Measurements from ENCODE around the gene ZNF280D.
"Not testable (repeated sequence)": the region's sequence is repeated elsewhere in the genome, so short reads cannot be mapped to it uniquely, and the experiment has no call there.

The ZNF280D gene

DNA sequence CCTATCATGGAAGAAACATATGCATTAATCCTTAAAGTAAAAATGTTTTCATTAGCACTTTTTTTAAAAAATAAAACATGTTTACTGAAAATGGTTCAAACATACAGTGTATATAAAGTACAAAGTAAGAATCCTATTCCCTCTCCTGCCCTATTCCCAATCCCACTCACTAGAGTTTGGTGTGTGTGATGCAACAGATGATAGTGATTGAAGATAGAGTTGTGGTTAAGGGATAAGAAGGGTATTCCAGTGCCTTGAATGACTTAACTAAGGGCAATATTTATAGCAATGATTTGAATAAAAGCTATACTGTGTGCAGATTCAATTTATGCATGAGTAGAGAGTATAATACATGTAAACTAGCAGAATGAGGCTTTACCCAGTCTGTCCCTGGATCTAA lies 18.1 kb downstream of the ZNF280D start:
- DNase-seq, result no peak

DNA sequence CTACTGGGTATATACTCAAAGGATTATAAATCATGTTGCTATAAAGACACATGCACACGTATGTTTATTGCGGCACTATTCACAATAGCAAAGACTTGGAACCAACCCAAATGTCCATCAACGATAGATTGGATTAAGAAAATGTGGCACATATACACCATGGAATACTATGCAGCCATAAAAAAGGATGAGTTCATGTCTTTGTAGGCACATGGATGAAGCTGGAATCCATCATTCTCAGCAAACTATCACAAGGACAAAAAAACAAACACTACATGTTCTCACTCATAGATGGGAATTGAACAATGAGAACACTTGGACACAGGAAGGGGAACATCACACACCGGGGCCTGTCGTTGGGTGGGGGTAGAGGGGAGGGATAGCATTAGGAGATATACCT lies 23.8 kb downstream of the ZNF280D start:
- DNase-seq, result not testable (repeated sequence)

DNA sequence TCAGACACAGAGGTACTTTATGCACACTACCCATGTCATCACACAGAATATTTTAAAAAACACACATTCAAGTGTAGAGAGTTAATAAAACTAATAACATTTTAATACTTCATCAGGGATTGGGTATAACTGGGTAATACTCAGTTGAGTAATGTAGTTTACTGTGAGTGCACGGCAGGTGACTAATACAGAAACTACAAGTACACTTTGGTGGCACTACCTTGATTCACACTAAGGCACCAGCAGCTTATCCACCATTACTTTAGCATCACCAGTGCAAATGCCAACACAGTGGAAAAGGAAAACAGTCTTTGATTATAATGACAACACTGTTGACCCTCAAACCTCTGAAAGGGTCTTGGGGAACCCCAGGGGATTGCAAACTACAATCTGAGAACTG lies 33.6 kb downstream of the ZNF280D start:
- DNase-seq, result no peak

DNA sequence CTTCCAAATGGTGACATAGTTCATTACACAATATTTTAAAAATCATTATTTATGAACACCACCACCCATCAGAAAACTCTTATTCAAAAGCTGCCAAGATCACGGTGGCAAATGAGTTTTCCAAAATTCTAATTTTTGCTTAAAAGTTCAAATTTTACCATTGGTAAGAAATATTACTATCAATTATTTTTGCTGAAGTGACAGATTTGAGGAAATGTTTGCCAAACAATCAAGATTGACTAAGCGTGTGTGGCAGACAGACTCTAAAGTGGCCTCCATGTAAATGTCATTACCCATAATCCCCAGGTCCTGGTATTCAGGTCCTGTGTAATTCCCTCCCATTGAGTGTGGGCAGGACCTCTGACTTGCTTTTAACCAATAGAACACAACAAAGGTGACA lies 35.0 kb downstream of the ZNF280D start:
- DNase-seq, result no peak

DNA sequence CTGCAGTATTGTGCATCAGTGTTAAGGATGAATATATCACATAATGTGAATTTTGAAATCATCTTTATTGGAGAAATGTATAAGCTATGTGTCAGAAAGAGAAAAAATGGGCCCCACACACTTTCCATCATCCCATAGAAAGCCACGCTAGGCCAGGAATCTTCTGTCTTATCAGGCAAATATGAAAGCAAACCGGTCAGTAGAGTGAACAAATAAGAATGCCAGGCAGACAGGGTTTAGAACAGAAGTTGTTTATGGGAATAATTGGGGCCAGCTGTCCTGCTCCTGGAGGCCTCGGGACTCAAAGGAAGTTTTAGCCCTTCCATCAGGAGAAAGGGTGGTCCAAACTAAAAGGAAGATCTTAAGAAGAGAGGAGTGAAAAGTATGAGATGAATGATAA lies 39.5 kb downstream of the ZNF280D start:
- no peak for DNase-seq

DNA sequence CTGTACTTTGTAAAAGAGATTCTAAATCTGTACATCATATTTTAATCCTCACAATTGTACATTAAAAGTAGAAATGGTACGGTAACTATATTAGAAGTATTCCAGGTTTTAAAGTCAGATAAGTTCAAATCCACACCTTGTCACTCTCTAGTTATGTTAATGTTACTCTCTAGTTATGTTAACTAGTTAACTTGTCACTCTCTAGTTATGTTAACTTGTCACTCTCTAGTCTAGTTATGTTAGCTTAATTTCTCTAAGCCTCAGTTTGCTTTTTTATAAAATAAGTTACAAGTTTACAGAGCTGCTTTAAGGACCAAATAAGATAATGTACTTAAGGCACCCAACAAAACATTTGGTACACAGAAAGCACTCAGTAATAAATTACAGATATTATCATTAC lies 42.6 kb downstream of the ZNF280D start:
- no peak for DNase-seq

DNA sequence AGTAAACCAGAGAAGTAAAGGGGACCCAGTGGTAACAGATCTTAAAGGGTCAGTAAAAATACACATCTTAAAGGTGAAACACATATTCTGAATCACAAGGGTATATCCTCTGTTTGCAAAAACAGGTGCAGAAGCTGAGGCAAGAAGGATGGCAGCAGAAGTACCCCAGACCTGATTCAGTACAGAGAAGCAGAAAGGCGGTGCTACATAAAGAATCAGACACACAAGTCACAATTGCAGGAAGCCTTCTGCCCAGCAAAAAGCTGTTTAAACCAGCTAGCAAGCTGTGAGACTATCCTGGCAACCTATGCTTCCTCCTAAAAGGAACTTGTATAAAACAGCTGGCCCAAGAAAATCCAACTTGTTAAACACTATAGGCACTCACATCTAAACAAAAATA lies 49.4 kb downstream of the ZNF280D start:
- DNase-seq, result no peak

DNA sequence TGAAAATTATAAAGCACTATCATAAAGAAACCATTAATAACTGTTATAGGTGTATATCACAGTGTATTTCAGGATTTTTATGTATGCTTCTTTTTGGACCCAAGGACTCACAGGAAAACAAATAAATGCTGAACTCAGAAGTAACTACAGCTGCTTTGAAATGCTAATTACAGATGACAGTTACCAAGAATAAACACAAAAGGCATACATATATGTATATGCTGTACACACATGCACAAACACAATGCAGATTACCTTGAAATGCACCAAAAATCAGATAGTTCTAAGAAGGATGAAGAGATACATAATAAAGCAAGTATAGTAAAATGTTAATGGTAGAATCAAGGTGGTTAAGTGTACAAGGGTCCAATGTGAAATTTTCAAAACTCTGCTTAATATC lies 52.2 kb downstream of the ZNF280D start:
- DNase-seq, result no peak

DNA sequence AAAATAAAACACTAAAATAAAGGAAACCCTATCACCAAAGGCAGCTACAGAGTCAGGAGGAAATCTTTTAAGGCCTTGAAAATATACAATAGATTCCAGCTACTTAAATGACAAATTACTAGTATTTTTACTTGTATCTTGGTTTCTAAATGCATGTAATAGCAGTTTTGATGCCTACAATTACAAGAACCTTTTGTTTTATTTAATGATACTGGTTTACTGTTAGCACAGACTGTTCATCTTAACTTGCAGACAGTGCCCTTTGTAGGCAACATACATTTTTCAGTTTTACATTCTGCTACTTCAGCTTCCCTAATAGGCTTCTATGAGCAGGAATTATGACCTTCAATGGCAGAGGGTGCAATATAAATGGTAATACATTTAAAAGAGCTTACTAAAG lies 54.1 kb downstream of the ZNF280D start:
- no peak for DNase-seq

DNA sequence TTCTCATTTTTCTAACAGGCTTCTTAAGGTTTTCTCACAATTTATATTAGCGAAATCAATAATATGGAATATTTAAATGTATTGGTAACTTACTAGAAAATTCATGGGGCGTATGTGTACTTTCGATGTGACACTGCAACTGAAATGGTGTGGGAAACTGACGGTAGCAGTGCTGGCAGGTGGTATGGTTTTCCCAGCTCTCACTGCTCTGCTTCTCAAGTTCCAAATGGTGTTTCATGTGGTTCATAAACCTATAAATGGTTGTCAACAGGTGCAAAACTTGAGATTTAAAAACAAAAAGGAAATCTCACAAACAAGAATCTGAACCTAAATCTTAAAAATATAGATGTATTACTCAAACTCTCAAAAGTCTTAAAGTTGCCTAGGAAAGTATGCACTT lies 54.7 kb downstream of the ZNF280D start:
- no peak for DNase-seq

DNA sequence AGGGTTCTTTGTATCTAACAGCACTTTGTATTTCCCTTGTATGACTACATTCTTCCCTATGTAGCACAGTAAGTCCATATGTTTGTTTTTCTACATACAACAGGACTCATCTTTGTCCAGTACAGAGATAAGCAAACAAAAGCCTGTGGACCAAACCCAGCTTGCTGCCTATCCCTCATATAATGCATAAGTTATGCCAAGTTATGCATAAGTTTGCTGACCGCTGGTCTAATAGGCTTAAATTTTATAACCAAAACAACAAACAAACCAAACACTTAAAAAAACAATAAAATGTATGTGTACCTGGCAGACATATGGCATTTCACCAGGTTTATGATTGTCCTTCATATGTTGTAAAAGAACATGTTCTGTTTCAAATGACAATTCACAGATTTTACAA lies 56.0 kb downstream of the ZNF280D start:
- DNase-seq, result no peak

DNA sequence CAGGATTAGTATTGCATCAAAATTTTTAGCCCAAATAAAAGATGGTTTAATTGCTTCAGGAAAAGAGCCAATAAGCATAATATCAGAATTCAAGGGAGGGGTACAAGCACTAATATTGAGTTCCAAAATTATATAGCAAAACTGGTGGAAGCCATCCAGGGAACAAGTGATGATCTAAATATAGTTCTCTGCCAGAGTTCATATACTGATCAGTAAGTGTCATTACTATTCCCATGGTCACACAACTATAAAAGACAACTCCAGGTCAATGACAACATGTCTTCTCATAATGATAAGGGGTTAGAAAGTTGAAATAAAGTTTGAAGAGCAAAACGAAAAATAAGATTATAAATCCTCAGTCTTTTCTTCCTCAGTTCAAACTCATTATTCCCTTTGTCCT lies 57.4 kb downstream of the ZNF280D start:
- DNase-seq, result no peak

DNA sequence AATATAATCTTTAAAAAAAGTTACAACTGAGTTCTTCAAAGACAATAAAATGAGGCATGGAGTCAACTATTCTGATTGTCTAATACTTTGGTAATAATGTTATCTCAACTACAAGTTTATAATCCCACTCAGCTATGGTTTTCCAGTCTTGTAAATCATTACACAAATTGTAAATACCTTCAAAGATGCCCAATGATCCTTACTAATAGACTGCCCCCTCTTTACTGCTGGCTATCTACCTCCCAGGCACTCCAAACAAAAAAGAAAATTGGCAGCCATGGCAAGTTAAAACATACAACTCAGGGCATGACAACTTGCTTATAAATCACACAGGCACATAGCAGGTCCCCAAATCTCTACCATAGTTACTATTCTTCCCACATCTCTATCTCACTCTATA lies 58.5 kb downstream of the ZNF280D start:
- no peak for DNase-seq

DNA sequence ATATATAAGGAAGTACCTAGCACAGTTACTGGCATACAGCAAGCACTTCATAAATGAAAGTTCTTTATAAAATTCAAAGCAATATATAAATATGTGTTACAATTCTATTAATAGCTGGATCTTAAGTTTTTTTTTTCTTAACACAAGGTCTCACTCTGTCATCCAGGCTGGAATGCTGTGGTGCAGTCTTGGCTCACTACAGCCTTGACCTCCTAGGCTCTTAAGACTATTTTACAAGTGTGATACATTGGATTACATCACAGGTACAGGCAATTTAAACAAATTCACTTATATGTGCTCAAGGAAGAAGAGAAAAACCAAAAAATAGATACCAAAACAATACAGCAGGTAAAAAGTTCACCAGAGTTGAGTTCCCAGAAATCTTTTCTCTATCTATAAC lies 60.6 kb downstream of the ZNF280D start:
- no peak for DNase-seq

DNA sequence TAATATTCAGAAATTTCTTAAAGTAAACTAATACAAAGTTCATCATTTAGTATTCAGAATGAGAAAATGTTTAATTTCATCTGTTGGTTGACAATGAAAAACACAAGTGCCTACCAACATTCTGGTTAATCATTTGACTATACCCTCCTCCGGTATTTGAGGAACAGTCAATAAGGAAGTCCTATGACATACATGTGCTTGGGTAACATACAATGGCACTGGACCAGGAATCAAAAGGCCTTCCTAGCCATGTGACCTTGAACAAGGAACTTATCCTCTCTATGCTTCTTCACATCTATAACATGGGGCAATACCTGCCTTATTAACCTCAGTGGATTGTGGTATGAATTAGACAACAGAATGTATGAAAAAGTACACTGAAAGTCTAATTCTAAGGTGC lies 65.8 kb downstream of the ZNF280D start:
- no peak for DNase-seq

DNA sequence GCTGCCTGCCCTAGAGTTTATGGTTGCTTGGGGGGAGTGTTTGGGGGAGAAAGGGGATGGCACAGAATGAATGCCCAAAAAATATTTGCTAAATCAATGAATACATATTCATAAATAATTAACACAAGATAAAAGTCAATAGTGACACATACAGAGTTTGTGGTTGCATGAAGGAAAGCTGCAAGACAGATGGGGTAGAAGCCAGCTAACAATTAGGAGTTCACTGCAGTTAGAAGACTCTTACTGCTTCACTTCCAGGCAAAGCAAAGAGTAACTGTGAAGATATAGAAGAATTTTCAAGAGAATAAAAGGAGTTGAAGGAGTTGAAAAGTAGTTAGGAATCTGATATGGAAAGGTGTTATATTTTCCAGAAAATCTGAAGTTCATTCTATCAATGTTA lies 72.4 kb downstream of the ZNF280D start:
- DNase-seq, result no peak

DNA sequence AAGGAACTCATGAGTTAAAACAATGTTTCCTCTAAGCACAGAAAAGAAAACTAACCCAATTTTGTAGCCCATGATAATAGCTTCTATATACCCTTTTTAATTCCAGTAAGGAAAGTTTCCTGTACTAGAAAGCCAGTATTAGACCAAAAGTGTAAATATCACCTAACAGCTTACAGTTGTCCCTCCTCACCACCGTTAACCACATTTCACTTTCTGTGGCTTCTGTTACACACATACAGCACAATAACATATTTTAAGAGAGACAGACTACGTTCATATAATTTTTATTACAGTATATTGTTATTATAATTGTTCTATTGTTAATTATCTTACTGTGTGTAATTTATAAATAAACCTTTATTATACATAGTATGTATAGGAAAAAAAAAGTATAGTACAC lies 74.1 kb downstream of the ZNF280D start:
- DNase-seq, result no peak

DNA sequence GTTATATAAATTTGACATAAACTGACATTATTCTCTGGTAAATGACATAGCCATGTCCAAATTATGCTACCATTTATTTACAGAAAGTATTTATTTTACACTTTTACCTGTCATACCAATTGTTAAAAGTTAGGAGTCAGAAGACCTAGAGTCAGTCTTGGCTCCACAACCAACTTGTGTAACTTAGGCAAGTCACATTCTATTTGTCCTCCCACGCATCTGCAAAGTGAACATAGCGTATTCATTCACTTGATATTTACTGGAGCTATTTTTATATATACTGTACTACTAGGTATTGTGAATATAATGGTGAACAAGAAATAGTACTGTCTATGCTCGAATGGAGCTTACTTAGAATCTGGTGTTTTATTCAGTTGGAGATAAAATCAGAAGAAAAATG lies 78.7 kb downstream of the ZNF280D start:
- no peak for DNase-seq

DNA sequence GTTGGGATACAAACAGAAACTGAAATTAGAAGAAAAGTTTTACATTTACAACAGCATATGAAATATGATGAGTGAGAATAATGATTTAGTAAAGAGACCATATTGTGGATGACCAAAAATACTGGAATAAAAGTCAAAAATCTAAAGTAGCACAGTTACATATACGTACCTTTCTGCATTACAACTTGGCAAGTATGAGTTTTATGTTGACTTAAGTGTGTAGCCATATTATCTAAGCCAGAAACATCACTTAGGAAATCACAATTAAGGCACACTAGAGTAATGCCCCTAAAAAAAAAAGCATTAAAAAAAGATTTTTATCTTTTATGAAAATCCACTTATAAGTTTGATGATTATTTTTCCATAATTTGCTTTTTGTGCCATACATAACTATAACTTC lies 79.1 kb downstream of the ZNF280D start:
- no peak for DNase-seq

DNA sequence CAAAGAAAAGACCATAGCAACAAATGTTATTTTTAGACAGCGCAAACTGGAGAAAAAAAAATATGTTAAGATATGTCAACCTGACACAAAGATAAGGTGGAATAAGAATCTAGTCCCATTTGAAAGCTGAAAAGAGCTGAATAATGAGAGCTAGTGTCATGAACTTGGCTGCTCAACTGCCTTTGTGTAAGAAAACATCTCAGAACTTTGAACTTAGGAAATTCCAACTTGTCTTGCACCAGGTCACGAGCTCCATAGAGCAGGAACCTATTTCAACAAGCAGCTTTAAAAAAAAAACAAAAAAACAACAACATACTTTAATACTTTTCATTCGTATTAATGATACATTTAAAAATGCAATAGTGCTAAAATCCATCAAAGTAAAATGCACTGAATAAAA lies 79.5 kb downstream of the ZNF280D start:
- DNase-seq, result no peak

DNA sequence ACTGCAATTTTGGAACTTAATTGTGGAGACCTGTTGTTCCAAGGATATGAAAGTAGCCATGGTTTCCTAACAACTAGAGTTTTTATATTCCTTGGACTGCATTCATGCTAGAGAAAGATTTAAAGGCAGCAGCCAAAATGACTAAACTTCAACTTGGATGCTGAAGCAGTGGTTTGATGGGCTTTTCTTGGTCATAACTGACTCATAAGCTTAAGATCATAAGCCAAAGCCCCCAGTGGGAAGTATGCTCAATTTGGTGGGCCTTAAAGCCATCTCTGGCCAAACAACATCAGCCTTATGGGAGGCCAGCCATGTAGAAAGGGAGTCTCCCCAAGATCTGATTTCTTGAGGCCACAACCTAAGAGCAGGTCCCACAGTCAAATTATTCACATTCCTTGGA lies 80.2 kb downstream of the ZNF280D start:
- no peak for DNase-seq

DNA sequence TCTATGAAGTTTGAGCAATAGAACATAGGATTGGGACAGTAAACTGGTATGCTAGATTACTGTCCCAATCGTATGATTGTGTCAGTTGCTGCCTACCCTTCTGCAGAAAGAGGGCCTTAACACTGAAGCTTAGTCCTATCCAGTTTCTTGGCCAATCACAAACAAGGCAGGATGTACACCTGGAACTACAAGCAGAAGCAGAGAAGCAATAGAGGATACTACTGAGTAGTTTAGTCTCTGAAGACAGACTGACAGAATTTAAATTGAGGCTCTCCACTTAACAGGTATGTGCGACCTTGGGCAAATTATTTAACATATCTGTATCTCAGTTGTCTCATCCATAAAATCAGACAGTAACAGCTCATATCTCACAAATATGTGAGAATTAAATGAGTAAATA lies 85.0 kb downstream of the ZNF280D start:
- DNase-seq, result no peak

DNA sequence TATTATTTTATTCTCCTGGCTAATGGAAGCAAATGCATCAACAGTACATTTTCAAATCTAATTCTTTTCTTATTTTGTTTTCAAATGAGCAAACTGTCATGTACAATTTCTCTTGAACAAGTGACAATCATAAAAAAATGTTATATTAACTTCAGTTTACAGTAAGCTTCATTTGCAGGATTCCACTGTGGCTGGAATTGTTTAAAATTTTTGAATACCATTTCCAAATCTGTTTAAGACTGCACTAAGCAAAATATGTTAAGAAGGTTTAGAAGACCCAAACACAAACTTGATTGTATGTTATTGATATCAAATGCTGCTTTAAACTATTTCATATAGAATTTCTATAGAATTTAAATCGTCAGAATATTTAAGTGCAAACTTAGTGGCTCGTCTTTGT lies 92.8 kb downstream of the ZNF280D start:
- DNase-seq, result no peak

DNA sequence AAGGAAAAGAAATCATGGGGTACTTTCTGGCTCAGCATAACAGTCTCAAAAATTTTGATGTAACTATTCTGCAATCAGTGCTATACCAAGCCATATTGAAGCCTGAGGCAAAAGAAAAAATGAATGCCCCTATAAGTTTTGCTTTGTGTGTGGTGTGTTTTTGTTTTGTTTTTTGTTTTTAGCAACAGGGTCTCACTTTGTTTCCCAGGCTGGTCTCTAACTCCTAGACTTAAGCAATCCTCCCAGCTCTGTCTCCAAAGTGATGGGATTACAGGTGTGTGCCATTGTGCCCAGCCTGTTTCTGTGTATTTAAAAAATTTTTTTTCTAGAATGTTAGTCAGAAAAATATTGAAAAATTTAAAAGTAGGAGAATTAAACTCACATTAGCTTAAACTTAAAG lies 93.2 kb downstream of the ZNF280D start:
- no peak for DNase-seq

DNA sequence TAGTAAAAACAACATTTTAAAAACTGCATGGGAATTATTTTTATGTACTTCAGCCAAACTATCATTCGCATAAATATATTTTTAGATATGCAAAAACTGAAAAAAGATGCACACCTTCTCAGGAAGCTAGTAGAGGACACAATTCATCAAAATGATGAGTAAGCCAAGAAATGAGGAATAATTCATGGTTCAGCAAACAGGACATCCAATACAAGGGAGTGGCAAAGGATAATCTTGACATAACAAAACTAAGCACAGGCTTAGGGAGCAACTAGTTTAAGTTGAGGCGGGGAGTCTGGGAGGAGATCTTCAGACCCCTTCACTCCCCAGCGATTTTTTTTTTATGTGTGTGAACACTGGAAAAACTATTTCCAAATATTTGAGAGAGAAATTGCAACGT lies 93.7 kb downstream of the ZNF280D start:
- DNase-seq, result no peak

DNA sequence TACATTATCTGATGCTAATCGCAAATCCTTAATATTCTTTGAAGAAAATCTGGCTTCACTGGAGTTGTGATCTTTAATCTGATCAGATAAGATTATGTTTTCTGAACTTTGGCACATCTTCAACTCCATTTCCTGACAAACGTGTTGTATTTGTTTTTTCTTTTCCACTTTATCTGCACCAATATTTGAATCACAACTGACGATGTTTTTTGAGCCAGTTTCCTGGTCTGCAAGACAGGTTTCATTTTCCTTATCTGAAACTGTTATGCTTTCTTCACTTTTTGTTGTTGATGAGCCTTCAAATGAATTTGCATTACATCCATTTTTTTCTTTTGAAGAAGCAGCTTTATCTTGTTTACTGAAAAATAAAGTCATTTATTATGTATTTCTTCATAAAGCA lies 101.5 kb downstream of the ZNF280D start:
- no peak for DNase-seq

Measured in stimulated activated naive CD4-positive, alpha-beta T cell (primary cell).